NCI-H2107 treated with DMSO at 0.1 percent for 48 hours (cell line): ENCODE measurements around the gene E2F6.
A peak's percentile ranks its signal among the peaks of the same experiment; 100 is the strongest.

Experiments
- DNase-seq: peaks from one replicate; lab custom pipeline; 2025; ENCODE audit not compliant: unreplicated experiment; lab: John Stamatoyannopoulos, UW

The E2F6 gene

GRCh38 chr2:11465485-11466306 is at the start of gene E2F6:
Gene E2F6 (minus strand): TSS chr2:11466161. CDS start chr2:11465879, 282 bp downstream.
- DNase-seq, result peak; percentile 77

- no peak for DNase-seq
These were observed 49.6 kb upstream of the E2F6 start for GRCh38 chr2:11515490-11515981.

- no peak for DNase-seq
These were observed 48.9 kb upstream of the E2F6 start for GRCh38 chr2:11514904-11515303.

- no peak for DNase-seq
These were observed 48.2 kb upstream of the E2F6 start for GRCh38 chr2:11514081-11514730.

GRCh38 chr2:11513319-11513718 is 47.4 kb upstream of the E2F6 start:
- DNase-seq, result no peak

- no peak for DNase-seq
These were observed 46.5 kb upstream of the E2F6 start for GRCh38 chr2:11512431-11512830.

GRCh38 chr2:11509657-11510360 is 43.8 kb upstream of the E2F6 start:
- no peak for DNase-seq

- no peak for DNase-seq
These were observed 42.3 kb upstream of the E2F6 start for GRCh38 chr2:11508279-11508678.

GRCh38 chr2:11507517-11507916 is 41.6 kb upstream of the E2F6 start:
- DNase-seq, result no peak

- DNase-seq, result no peak
These were observed 40.6 kb upstream of the E2F6 start for GRCh38 chr2:11506611-11506969.

- no peak for DNase-seq
These were observed 40.0 kb upstream of the E2F6 start for GRCh38 chr2:11505652-11506610.

- no peak for DNase-seq
These were observed 37.5 kb upstream of the E2F6 start for GRCh38 chr2:11503354-11503927.

- DNase-seq, result no peak
These were observed 36.9 kb upstream of the E2F6 start for GRCh38 chr2:11502740-11503292.

GRCh38 chr2:11500702-11501303 is 34.8 kb upstream of the E2F6 start:
- no peak for DNase-seq

GRCh38 chr2:11499081-11499743 is 33.3 kb upstream of the E2F6 start:
- DNase-seq, result no peak

- no peak for DNase-seq
These were observed 32.6 kb upstream of the E2F6 start for GRCh38 chr2:11498543-11499034.

GRCh38 chr2:11495844-11496681 is 30.1 kb upstream of the E2F6 start:
- no peak for DNase-seq

GRCh38 chr2:11494310-11494709 is 28.3 kb upstream of the E2F6 start:
- no peak for DNase-seq
